Astrocyte (in vitro differentiated cells and primary cell): Measurements from ENCODE around the gene CIAPIN1. TPM values are rescaled to one million over a fixed set of nuclear protein-coding genes. Genes with fewer than 3 reads are reported as not detected.

Source experiments
- DNase-seq: peaks from one replicate; pipeline ENCODE4 v3.0.0-alpha.2; 2010; ENCODE audit warnings: low read depth
- FAIRE-seq: peaks from 2 replicates; lab custom pipeline; 2011; peaks lifted over from hg19 to GRCh38; lab: Jason Lieb, UNC
- H2AFZ ChIP-seq: 2 replicates; pipeline ENCODE4 v1.6.0; 2012; ENCODE audit warnings: low read depth, low read length, inconsistent platforms
- H3K27ac ChIP-seq: 2 replicates; pipeline ENCODE4 v1.5.1; 2011; ENCODE audit warnings: low read depth, low read length, inconsistent platforms
- H3K27me3 ChIP-seq: 2 replicates; pipeline ENCODE4 v1.6.0; 2011; ENCODE audit warnings: low read length, inconsistent platforms; ENCODE audit not compliant: insufficient read depth
- H3K36me3 ChIP-seq: 2 replicates; pipeline ENCODE4 v1.5.1; 2011; ENCODE audit warnings: low read length, inconsistent platforms; ENCODE audit not compliant: insufficient read depth
- H3K4me1 ChIP-seq: 2 replicates; pipeline ENCODE4 v1.5.1; 2011; ENCODE audit warnings: low read length, inconsistent platforms; ENCODE audit not compliant: insufficient read depth
- H3K4me2 ChIP-seq: 2 replicates; pipeline ENCODE4 v1.6.0; 2012; ENCODE audit warnings: low read length, inconsistent platforms
- H3K4me3 ChIP-seq: 2 replicates; pipeline ENCODE4 v1.5.1; 2011; ENCODE audit warnings: low read depth, mild to moderate bottlenecking, low read length, inconsistent platforms; ENCODE audit not compliant: insufficient read depth
- H3K79me2 ChIP-seq: 2 replicates; pipeline ENCODE4 v1.6.0; 2012; ENCODE audit warnings: mild to moderate bottlenecking, low read length, inconsistent platforms; ENCODE audit not compliant: insufficient read depth
- H3K9ac ChIP-seq: 2 replicates; pipeline ENCODE4 v1.6.0; 2012; ENCODE audit warnings: mild to moderate bottlenecking, low read length, inconsistent platforms
- H3K9me3 ChIP-seq: 2 replicates; pipeline ENCODE4 v1.5.1; 2012; ENCODE audit warnings: low read depth, mild to moderate bottlenecking, low read length, inconsistent platforms; ENCODE audit not compliant: insufficient read depth
- H4K20me1 ChIP-seq: 2 replicates; pipeline ENCODE4 v1.6.0; 2012; ENCODE audit warnings: low read length, inconsistent platforms; ENCODE audit not compliant: insufficient read depth
- H3K27ac Mint-ChIP-seq: one replicate; pipeline ENCODE4 v1.8.0; 2021; ENCODE audit warnings: mild to moderate bottlenecking, mixed read lengths; ENCODE audit not compliant: unreplicated experiment
- H3K27me3 Mint-ChIP-seq: one replicate; pipeline ENCODE4 v1.8.0; 2021; ENCODE audit warnings: low read depth, mixed read lengths; ENCODE audit not compliant: unreplicated experiment
- H3K36me3 Mint-ChIP-seq: one replicate; pipeline ENCODE4 v1.8.0; 2021; ENCODE audit warnings: low read depth, mixed read lengths; ENCODE audit not compliant: unreplicated experiment
- H3K4me1 Mint-ChIP-seq: one replicate; pipeline ENCODE4 v1.8.0; 2021; ENCODE audit warnings: low read depth, mixed read lengths; ENCODE audit not compliant: unreplicated experiment
- H3K4me3 Mint-ChIP-seq: one replicate; pipeline ENCODE4 v1.8.0; 2021; ENCODE audit warnings: mild to moderate bottlenecking, moderate library complexity, mixed read lengths; ENCODE audit not compliant: unreplicated experiment
- H3K9me3 Mint-ChIP-seq: one replicate; pipeline ENCODE4 v1.8.0; 2021; ENCODE audit warnings: mild to moderate bottlenecking, mixed read lengths; ENCODE audit not compliant: unreplicated experiment
- EZH2 ChIP-seq: IDR thresholded peaks from 2 replicates; pipeline ENCODE4 v1.6.1; 2012; ENCODE audit warnings: mild to moderate bottlenecking, low read length, inconsistent platforms; ENCODE audit not compliant: insufficient read depth
- total RNA-seq: library from RNA; stranded (reverse); gene quantifications from 2 replicates; pipeline ENCODE4 v1.2.1, GENCODE V29; 2021
- TF ChIP-seq, protein P1 (sequence below): IDR thresholded peaks from 2 replicates; pipeline ENCODE4 v1.5.1; 2011; ENCODE audit warnings: low read depth, mild to moderate bottlenecking, inconsistent platforms, low read length, moderate library complexity; ENCODE audit not compliant: insufficient read depth

Gene CIAPIN1
- total RNA-seq, 1 donor from 2014 or later: 68.9 TPM

- no peak overlapping the region for H3K4me3 Mint-ChIP-seq
- no peak overlapping the region for H2AFZ ChIP-seq
- H3K36me3 Mint-ChIP-seq: peaks cover 4% of the 10 kb centered on the region
- no peak overlapping the region for H3K4me2 ChIP-seq
- FAIRE-seq (no peak), DNase-seq (no peak)
- H3K27ac Mint-ChIP-seq: no peak overlapping the region
- peaks cover 3% of the 10 kb centered on the region for H3K9me3 ChIP-seq
- no peak overlapping the region for H3K27ac ChIP-seq
- no peaks in the 10 kb centered on the region for H4K20me1 ChIP-seq
- H3K27me3 ChIP-seq: peaks cover 4% of the 10 kb centered on the region
- no peaks in the 10 kb centered on the region for H3K79me2 ChIP-seq
- no peaks in the 10 kb centered on the region for H3K4me1 ChIP-seq
- no peak for TF ChIP-seq EZH2
- TF ChIP-seq, protein P1, sequence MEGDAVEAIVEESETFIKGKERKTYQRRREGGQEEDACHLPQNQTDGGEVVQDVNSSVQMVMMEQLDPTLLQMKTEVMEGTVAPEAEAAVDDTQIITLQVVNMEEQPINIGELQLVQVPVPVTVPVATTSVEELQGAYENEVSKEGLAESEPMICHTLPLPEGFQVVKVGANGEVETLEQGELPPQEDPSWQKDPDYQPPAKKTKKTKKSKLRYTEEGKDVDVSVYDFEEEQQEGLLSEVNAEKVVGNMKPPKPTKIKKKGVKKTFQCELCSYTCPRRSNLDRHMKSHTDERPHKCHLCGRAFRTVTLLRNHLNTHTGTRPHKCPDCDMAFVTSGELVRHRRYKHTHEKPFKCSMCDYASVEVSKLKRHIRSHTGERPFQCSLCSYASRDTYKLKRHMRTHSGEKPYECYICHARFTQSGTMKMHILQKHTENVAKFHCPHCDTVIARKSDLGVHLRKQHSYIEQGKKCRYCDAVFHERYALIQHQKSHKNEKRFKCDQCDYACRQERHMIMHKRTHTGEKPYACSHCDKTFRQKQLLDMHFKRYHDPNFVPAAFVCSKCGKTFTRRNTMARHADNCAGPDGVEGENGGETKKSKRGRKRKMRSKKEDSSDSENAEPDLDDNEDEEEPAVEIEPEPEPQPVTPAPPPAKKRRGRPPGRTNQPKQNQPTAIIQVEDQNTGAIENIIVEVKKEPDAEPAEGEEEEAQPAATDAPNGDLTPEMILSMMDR: no peak
- no peak overlapping the region for H3K9ac ChIP-seq
- no peak overlapping the region for H3K4me3 ChIP-seq
- no peaks in the 10 kb centered on the region for H3K36me3 ChIP-seq
- H3K4me1 Mint-ChIP-seq: no peaks in the 10 kb centered on the region
- peaks cover 25% of the 10 kb centered on the region for H3K27me3 Mint-ChIP-seq
- peaks cover 6% of the 10 kb centered on the region for H3K9me3 Mint-ChIP-seq
Measured at GRCh38 chr16:57396786-57397185, 50.4 kb downstream of the CIAPIN1 start.

GRCh38 chr16:57395026-57395425, 52.2 kb downstream of the CIAPIN1 start:
- Histone ChIP-seq H3K9ac (no peak overlapping the region), H3K4me1 (no peaks in the 10 kb centered on the region), H2AFZ (no peak overlapping the region), H3K4me3 (no peak overlapping the region), H3K27me3 (peaks cover 7% of the 10 kb centered on the region), H3K79me2 (no peaks in the 10 kb centered on the region), H3K36me3 (no peaks in the 10 kb centered on the region), H3K27ac (no peak overlapping the region), H3K4me2 (no peak overlapping the region), H3K9me3 (peaks cover 3% of the 10 kb centered on the region), H4K20me1 (no peaks in the 10 kb centered on the region)
- Mint-ChIP-seq H3K36me3 (peaks cover 4% of the 10 kb centered on the region), H3K4me1 (no peaks in the 10 kb centered on the region), H3K4me3 (no peak overlapping the region), H3K27me3 (peaks cover 29% of the 10 kb centered on the region), H3K27ac (no peak overlapping the region), H3K9me3 (peaks cover 9% of the 10 kb centered on the region)
- TF ChIP-seq, protein P1: no peak
- TF ChIP-seq EZH2: no peak
- no peak for FAIRE-seq
- DNase-seq: no peak

DNA sequence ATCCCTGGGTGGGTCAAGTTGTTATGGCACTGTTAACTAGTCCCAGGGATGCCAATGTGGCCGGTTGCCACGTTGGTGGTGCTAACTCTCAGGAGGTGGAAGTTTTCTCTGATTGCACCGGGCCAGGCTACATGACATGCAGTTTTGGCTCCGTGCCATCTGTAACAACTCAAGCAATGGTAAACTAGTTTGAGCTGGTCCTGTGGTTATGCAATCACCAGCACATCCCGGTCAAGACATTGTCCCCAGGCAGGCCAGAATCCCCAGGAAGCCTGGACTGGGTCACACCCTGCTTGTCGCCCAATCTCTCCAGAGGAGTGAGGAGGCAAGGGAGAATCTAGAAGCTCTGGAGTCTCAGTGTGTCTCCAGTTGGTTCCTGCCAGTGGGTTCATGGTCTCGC, 52.7 kb downstream of the CIAPIN1 start:
- peaks cover 4% of the 10 kb centered on the region for H3K36me3 Mint-ChIP-seq
- FAIRE-seq: no peak
- H3K9me3 Mint-ChIP-seq: peaks cover 9% of the 10 kb centered on the region
- DNase-seq: no peak
- H3K4me1 Mint-ChIP-seq: no peaks in the 10 kb centered on the region
- Histone ChIP-seq H3K36me3 (no peaks in the 10 kb centered on the region), H3K4me1 (no peaks in the 10 kb centered on the region), H3K27ac (no peak overlapping the region), H4K20me1 (no peaks in the 10 kb centered on the region), H3K4me3 (no peak overlapping the region), H3K79me2 (no peaks in the 10 kb centered on the region), H2AFZ (peak overlapping the region; percentile 18), H3K27me3 (peaks cover 10% of the 10 kb centered on the region), H3K4me2 (no peak overlapping the region), H3K9ac (no peak overlapping the region), H3K9me3 (peaks cover 3% of the 10 kb centered on the region)
- peaks cover 27% of the 10 kb centered on the region for H3K27me3 Mint-ChIP-seq
- TF ChIP-seq, protein P1: no peak
- TF ChIP-seq EZH2: no peak
- no peak overlapping the region for H3K4me3 Mint-ChIP-seq
- H3K27ac Mint-ChIP-seq: no peak overlapping the region
